NCI-H1436 treated with DMSO at 0.1 percent for 48 hours (cell line): Measurements from ENCODE around the gene INTS6L.
"Not testable (repeated sequence)": the region's sequence is repeated elsewhere in the genome, so short reads cannot be mapped to it uniquely, and the experiment has no call there.

Experiments
- DNase-seq: peaks from one replicate; lab custom pipeline; 2025; lab: John Stamatoyannopoulos, UW

Gene INTS6L

GRCh38 chrX:135528254-135528653 lies 7.8 kb downstream of the INTS6L start:
- DNase-seq, result no peak

GRCh38 chrX:135528756-135529155 lies 8.3 kb downstream of the INTS6L start:
- no peak for DNase-seq

GRCh38 chrX:135530097-135530496 lies 9.6 kb downstream of the INTS6L start:
- no peak for DNase-seq

GRCh38 chrX:135531813-135532212 lies 11.4 kb downstream of the INTS6L start:
- no peak for DNase-seq

GRCh38 chrX:135535077-135535940 lies 14.8 kb downstream of the INTS6L start:
- DNase-seq, result no peak

- no peak for DNase-seq
These were observed 16.4 kb downstream of the INTS6L start for GRCh38 chrX:135536877-135537276.

GRCh38 chrX:135541351-135541750 lies 20.9 kb downstream of the INTS6L start:
- no peak for DNase-seq

- DNase-seq, result no peak
These were observed 22.7 kb downstream of the INTS6L start for GRCh38 chrX:135543172-135543571.

- no peak for DNase-seq
These were observed 23.5 kb downstream of the INTS6L start for GRCh38 chrX:135543924-135544323.

- DNase-seq, result no peak
These were observed 24.0 kb downstream of the INTS6L start for GRCh38 chrX:135544338-135544948.

GRCh38 chrX:135547767-135548166 lies 27.3 kb downstream of the INTS6L start:
- DNase-seq, result no peak

- no peak for DNase-seq
These were observed 29.1 kb downstream of the INTS6L start for GRCh38 chrX:135549519-135549918.

GRCh38 chrX:135556055-135556454 lies 35.6 kb downstream of the INTS6L start:
- DNase-seq, result no peak

GRCh38 chrX:135557344-135557743 lies 36.9 kb downstream of the INTS6L start:
- DNase-seq, result no peak

GRCh38 chrX:135572436-135572835 lies 52.0 kb downstream of the INTS6L start:
- DNase-seq, result no peak

GRCh38 chrX:135581496-135581895 lies 61.0 kb downstream of the INTS6L start:
- no peak for DNase-seq

GRCh38 chrX:135585153-135585552 lies 64.7 kb downstream of the INTS6L start:
- DNase-seq, result no peak

- DNase-seq, result no peak
These were observed 71.4 kb downstream of the INTS6L start for GRCh38 chrX:135591871-135592270.

- not testable (repeated sequence) for DNase-seq
These were observed 73.6 kb downstream of the INTS6L start for GRCh38 chrX:135594049-135594448.

GRCh38 chrX:135594453-135594852 lies 74.0 kb downstream of the INTS6L start:
- not testable (repeated sequence) for DNase-seq

GRCh38 chrX:135595543-135595942 lies 75.1 kb downstream of the INTS6L start:
- DNase-seq, result no peak

GRCh38 chrX:135596495-135596894 lies 76.0 kb downstream of the INTS6L start:
- peak; percentile 3 for DNase-seq

- DNase-seq, result no peak
These were observed 85.4 kb downstream of the INTS6L start for GRCh38 chrX:135605906-135606305.
